KOPT-K1 (cell line): ENCODE measurements around the gene TXNDC15.
"Not testable (repeated sequence)": the region's sequence is repeated elsewhere in the genome, so short reads cannot be mapped to it uniquely, and the experiment has no call there.

Source experiments
- H3K27ac ChIP-seq: fragments of 200-600 bp; sonication (generic); 2 replicates; pipeline ENCODE4 v1.5.1; 2016; ENCODE audit warnings: antibody characterized with exemption, mild to moderate bottlenecking, low read depth, low read length; ENCODE audit not compliant: poor library complexity, severe bottlenecking
- H3K36me3 ChIP-seq: fragments of 200-600 bp; sonication (generic); 2 replicates; pipeline ENCODE4 v1.5.1; 2017; ENCODE audit warnings: antibody characterized with exemption, mild to moderate bottlenecking, low read length, moderate library complexity; ENCODE audit not compliant: insufficient read depth
- H3K9me3 ChIP-seq: fragments of 200-600 bp; sonication (generic); 2 replicates; pipeline ENCODE4 v1.5.1; 2017; ENCODE audit warnings: antibody characterized with exemption, low read length, mild to moderate bottlenecking; ENCODE audit not compliant: insufficient read depth, poor library complexity, severe bottlenecking

Gene TXNDC15

GRCh38 chr5:134873987-134874830 lies at the start of gene TXNDC15:
TXNDC15 (plus strand) TSS chr5:134874371; CDS start chr5:134874428, 57 bp downstream.
- Histone ChIP-seq H3K9me3 (no peaks in the 10 kb centered on the region), H3K27ac (peak within 1 kb of the TSS; percentile 83), H3K36me3 (no peaks in the 10 kb centered on the region)

DNA sequence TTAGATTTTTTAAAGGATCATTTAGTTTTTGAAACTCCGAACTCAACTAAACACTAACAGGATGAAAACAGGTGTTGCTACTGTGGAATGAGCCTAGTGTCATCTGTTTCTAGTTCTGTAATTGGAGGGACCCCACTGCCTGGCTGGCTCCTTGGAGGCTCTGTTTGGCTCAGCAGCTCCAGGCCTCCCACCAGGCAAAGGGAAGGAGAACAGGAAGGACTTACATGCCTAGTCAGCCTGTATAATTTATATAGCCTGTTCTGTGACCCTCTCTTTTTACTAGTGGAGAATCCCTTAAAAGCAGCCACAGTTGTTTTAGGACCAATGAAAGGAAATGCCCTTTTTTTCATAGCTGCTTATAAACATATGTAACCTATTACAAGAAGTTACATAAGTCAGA lies 49.5 kb upstream of the TXNDC15 start:
- H3K9me3 ChIP-seq, result no peaks in the 10 kb centered on the region
- H3K27ac ChIP-seq, result no peak overlapping the region
- H3K36me3 ChIP-seq, result peaks cover 100% of the 10 kb centered on the region

DNA sequence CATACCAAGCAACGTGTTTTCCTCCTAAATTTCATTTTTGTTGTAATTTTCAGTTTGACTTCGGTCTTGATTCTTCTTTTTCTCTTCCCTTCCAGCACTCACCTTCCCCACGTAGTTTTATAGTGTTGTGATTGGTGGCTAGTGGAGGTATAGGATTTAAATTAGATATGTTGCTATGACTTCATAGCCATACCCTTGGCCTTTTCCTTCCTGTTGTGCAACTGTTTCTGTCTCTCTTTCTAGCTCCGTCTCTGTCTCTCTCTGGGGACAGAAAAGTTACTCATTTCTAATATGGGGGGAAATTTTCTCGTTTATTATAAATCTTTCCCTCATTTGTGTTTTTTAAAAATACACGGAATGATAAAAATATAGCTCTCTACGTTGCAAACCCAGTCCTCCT lies 49.0 kb upstream of the TXNDC15 start:
- H3K36me3 ChIP-seq, result peaks cover 99% of the 10 kb centered on the region

GRCh38 chr5:134833340-134834032 lies 40.7 kb upstream of the TXNDC15 start:
- Histone ChIP-seq H3K9me3 (no peaks in the 10 kb centered on the region), H3K36me3 (peaks cover 94% of the 10 kb centered on the region), H3K27ac (no peak overlapping the region)

More for the DNA sequence above, 49.0 kb upstream of the TXNDC15 start:
- Histone ChIP-seq H3K27ac (no peak overlapping the region), H3K9me3 (no peaks in the 10 kb centered on the region)

- Histone ChIP-seq H3K36me3 (peaks cover 96% of the 10 kb centered on the region), H3K27ac (no peak overlapping the region), H3K9me3 (no peaks in the 10 kb centered on the region)
Observed at GRCh38 chr5:134835623-134836022, 38.5 kb upstream of the TXNDC15 start.

- Histone ChIP-seq H3K9me3 (no peaks in the 10 kb centered on the region), H3K27ac (no peak overlapping the region), H3K36me3 (peaks cover 81% of the 10 kb centered on the region)
Observed at GRCh38 chr5:134837530-134838181, 36.5 kb upstream of the TXNDC15 start.

GRCh38 chr5:134838361-134838760 lies 35.8 kb upstream of the TXNDC15 start:
- peaks cover 74% of the 10 kb centered on the region for H3K36me3 ChIP-seq
- H3K9me3 ChIP-seq, H3K27ac ChIP-seq: not testable (repeated sequence)

GRCh38 chr5:134840811-134841210 lies 33.4 kb upstream of the TXNDC15 start:
- H3K27ac ChIP-seq, result no peak overlapping the region
- H3K9me3 ChIP-seq, result no peaks in the 10 kb centered on the region
- H3K36me3 ChIP-seq, result peaks cover 56% of the 10 kb centered on the region

DNA sequence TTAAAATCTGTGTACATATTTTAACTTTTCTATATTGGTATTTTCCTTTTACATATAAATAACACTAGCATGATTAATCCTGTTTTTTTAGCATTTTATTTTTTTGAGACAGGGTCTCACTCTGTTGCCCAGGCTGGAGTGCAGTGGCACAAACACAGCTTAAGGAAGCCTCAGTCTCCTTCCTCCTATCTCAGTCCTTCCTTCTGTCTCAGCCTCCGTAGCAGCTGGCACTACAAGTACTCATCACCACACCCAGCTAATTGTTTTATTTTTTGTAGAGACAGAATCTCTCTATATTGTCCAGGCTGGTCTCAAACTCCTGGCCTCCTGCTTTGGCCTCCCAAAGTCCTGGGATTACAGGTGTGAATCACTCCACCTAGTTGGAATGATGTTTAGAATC lies 29.9 kb upstream of the TXNDC15 start:
- peaks cover 42% of the 10 kb centered on the region for H3K36me3 ChIP-seq
- H3K9me3 ChIP-seq, result no peaks in the 10 kb centered on the region
- H3K27ac ChIP-seq, result no peak overlapping the region

DNA sequence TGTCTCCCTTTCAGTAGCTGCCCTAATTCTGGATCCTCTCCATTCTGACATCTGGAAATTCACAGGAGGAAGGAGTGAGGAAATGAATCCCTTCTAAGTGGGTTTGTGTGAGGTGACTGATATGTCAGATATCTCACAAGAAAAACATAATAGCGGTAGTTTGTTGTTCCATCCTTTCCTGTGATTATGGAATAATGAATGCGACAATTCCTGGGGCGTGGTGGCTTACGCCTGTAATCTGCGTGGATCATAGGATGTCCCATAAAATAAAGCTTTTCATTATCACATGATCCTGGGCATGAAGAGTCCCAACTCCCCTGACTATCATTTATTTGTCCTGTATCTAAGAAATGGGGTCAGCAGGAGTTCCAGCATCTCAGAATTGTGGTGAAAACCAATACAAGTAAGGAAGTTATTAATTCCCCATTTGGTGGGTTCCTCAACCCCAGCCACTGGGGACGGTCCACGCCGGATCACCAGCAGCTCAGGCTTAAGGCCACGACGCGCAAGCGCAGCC lies 28.8 kb upstream of the TXNDC15 start:
- Histone ChIP-seq H3K9me3 (no peaks in the 10 kb centered on the region), H3K36me3 (peaks cover 40% of the 10 kb centered on the region), H3K27ac (peak overlapping the region; percentile 87)

DNA sequence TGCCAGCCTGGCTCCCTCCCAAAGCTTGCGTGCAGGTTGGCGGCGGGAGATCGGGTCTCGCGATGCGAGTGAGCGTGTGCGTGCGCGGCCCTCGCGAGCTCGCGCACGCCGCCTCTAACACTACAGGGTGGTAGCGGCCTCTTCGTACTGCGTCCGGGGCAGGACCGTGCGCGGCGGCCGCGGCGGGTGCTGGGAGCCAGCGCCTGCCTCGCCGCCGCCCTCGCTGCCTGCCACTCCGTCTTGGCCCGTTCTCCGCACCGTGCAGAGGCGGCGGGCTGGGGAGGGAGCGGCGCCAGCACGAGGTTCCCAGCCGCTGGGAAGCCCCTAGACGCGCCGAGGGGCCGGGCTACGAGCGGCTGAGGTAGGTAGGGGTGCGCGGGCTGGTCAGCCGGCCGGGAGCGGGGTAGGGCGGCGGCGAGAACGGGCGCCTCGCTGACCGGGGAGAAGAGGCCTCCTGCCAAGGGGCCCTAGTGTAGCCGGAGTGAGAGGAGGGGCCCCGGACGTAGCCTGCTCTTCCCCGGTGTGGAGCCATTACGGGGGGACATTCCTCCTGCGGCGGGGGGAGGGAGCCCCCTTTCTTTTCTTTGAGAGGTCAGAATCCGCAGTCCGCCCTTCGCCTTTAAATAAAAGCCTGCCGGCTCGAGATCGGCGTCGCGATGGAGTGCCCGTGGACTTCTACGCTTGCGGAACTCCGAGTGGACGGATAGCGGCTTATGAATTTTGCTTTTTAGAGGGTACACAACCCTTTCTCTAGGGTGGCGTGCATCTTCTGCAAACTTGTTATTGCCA lies 28.1 kb upstream of the TXNDC15 start, which contains the start of gene C5orf24:
C5orf24 (plus strand) TSS at position 117 of the 789 bp plus-strand sequence. CDS start 8,933 bp downstream, outside the sequence.
- Histone ChIP-seq H3K36me3 (peaks cover 41% of the 10 kb centered on the region), H3K27ac (peak within 1 kb of the TSS; percentile 87), H3K9me3 (no peaks in the 10 kb centered on the region)

GRCh38 chr5:134846641-134846960 lies 27.6 kb upstream of the TXNDC15 start:
- peaks cover 46% of the 10 kb centered on the region for H3K36me3 ChIP-seq
- no peaks in the 10 kb centered on the region for H3K9me3 ChIP-seq
- peak overlapping the region; percentile 87 for H3K27ac ChIP-seq

- not testable (repeated sequence) for H3K9me3 ChIP-seq, H3K27ac ChIP-seq
- H3K36me3 ChIP-seq, result peaks cover 70% of the 10 kb centered on the region
Observed at GRCh38 chr5:134849434-134849933, 24.7 kb upstream of the TXNDC15 start.

DNA sequence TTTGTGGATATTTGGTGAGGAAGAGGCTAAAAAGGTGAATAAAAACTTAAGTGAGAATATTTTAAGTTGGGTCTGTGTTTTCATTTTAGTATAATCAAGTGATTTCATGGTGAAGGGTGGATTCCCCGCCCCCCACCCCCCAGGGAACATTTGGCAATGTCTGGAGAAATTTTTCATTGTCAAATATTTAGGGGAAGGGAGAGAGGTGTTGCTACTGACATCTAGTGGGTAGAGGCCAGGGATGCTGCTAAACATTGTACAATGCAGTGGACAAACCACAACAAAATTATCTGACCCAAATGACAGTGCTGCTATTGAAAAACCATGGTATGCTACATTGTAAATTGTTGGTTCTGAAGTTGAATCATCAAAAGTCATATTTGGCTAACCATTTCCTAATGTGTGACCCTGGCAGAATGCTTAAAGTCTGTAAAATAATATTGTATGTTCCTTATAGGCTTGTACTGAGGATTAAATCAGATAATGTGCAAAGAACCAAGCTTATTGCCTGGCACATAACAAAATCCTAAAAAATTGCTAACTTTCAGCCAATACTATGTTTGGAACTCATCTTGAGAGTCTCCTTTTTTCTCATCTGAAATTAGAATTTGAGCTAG lies 22.8 kb upstream of the TXNDC15 start:
- Histone ChIP-seq H3K36me3 (peaks cover 86% of the 10 kb centered on the region), H3K27ac (no peak overlapping the region), H3K9me3 (no peaks in the 10 kb centered on the region)
